Mononuclear cell (primary cell): ENCODE data around the gene LACTBL1. TPM values are rescaled to one million over a fixed set of nuclear protein-coding genes. Genes with fewer than 3 reads are reported as not detected.
"Not testable (repeated sequence)": the region's sequence is repeated elsewhere in the genome, so short reads cannot be mapped to it uniquely, and the experiment has no call there.

ENCODE experiments used
- H3K27me3 ChIP-seq: 2 replicates; pipeline ENCODE4 v1.6.0; 2011; ENCODE audit warnings: low read length, control low read depth; ENCODE audit not compliant: insufficient read depth
- H3K4me1 ChIP-seq: 2 replicates; pipeline ENCODE4 v1.5.1; 2011; ENCODE audit warnings: mild to moderate bottlenecking, low read length, control low read depth; ENCODE audit not compliant: insufficient read depth
- H3K4me3 ChIP-seq: 2 replicates; pipeline ENCODE4 v1.5.1; 2011; ENCODE audit warnings: mild to moderate bottlenecking, low read length, moderate library complexity
- H3K9me3 ChIP-seq: 2 replicates; pipeline ENCODE4 v1.5.1; 2011; ENCODE audit warnings: low read depth, mild to moderate bottlenecking, control low read depth, low read length
- total RNA-seq: library from RNA; depleted of rRNA; stranded (reverse); fragments of >200 nt; gene quantifications from one replicate; pipeline ENCODE4 v1.2.3, GENCODE V29; 2012

LACTBL1 gene
- total RNA-seq, 1 donor = not detected

GRCh38 chr1:22963044-22963677 lies 9.5 kb downstream of the LACTBL1 start:
- H3K9me3 ChIP-seq = no peaks in the 10 kb centered on the region
- no peak overlapping the region for H3K4me3 ChIP-seq
- peaks cover 6% of the 10 kb centered on the region for H3K27me3 ChIP-seq
- no peaks in the 10 kb centered on the region for H3K4me1 ChIP-seq

GRCh38 chr1:22962558-22962957 lies 10.1 kb downstream of the LACTBL1 start:
- Histone ChIP-seq H3K27me3 (no peaks in the 10 kb centered on the region), H3K9me3 (no peaks in the 10 kb centered on the region), H3K4me1 (no peaks in the 10 kb centered on the region), H3K4me3 (no peak overlapping the region)

GRCh38 chr1:22959545-22960360 lies 12.9 kb downstream of the LACTBL1 start:
- Histone ChIP-seq H3K4me1 (no peaks in the 10 kb centered on the region), H3K27me3 (no peaks in the 10 kb centered on the region), H3K4me3 (no peak overlapping the region), H3K9me3 (no peaks in the 10 kb centered on the region)

DNA sequence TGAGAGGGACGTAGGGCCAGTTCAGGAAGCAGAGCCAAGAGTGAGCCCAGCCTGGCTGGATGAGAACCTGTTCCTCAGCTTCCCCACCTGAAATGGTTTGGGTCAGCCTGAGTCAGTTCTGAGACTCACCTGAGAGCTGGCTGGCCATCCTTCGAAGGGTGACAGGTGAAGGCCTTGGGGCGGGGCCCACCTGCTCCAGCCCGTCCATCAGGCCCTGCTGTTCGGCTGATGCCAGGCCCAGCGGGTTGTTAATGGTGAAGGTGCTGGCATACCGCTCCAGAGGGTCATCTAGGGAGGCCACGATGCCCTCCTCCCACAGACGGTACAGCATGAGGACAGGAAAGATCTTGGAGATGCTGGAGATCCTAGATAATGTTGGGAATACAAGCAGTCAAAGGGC lies 14.1 kb downstream of the LACTBL1 start:
- H3K4me3 ChIP-seq = no peak overlapping the region
- no peaks in the 10 kb centered on the region for H3K4me1 ChIP-seq
- no peaks in the 10 kb centered on the region for H3K9me3 ChIP-seq
- peaks cover 5% of the 10 kb centered on the region for H3K27me3 ChIP-seq

GRCh38 chr1:22957066-22957465 lies 15.6 kb downstream of the LACTBL1 start:
- Histone ChIP-seq H3K4me3 (no peak overlapping the region), H3K9me3 (no peaks in the 10 kb centered on the region), H3K4me1 (no peaks in the 10 kb centered on the region), H3K27me3 (peaks cover 10% of the 10 kb centered on the region)

- no peak overlapping the region for H3K4me3 ChIP-seq
- peaks cover 13% of the 10 kb centered on the region for H3K27me3 ChIP-seq
- H3K4me1 ChIP-seq = no peaks in the 10 kb centered on the region
- H3K9me3 ChIP-seq = no peaks in the 10 kb centered on the region
Measured at GRCh38 chr1:22955146-22955545, 17.5 kb downstream of the LACTBL1 start.

- Histone ChIP-seq H3K27me3 (peaks cover 13% of the 10 kb centered on the region), H3K9me3 (no peaks in the 10 kb centered on the region), H3K4me3 (no peak overlapping the region), H3K4me1 (no peaks in the 10 kb centered on the region)
Measured at GRCh38 chr1:22953740-22954141, 18.9 kb downstream of the LACTBL1 start.

GRCh38 chr1:22953057-22953739 lies 19.5 kb downstream of the LACTBL1 start:
- no peaks in the 10 kb centered on the region for H3K9me3 ChIP-seq
- no peak overlapping the region for H3K4me3 ChIP-seq
- peaks cover 13% of the 10 kb centered on the region for H3K27me3 ChIP-seq

GRCh38 chr1:22952694-22953056 lies 20.0 kb downstream of the LACTBL1 start:
- no peaks in the 10 kb centered on the region for H3K9me3 ChIP-seq
- H3K27me3 ChIP-seq = peaks cover 13% of the 10 kb centered on the region
- H3K4me1 ChIP-seq = no peaks in the 10 kb centered on the region
- no peak overlapping the region for H3K4me3 ChIP-seq

More at GRCh38 chr1:22953057-22953739, 19.5 kb downstream of the LACTBL1 start:
- no peaks in the 10 kb centered on the region for H3K4me1 ChIP-seq

- H3K4me1 ChIP-seq = no peaks in the 10 kb centered on the region
- no peak overlapping the region for H3K4me3 ChIP-seq
- peaks cover 17% of the 10 kb centered on the region for H3K27me3 ChIP-seq
- H3K9me3 ChIP-seq = no peaks in the 10 kb centered on the region
Measured at GRCh38 chr1:22951796-22952195, 20.9 kb downstream of the LACTBL1 start.

GRCh38 chr1:22949822-22950331 lies 22.8 kb downstream of the LACTBL1 start:
- H3K4me3 ChIP-seq = no peak overlapping the region
- no peaks in the 10 kb centered on the region for H3K4me1 ChIP-seq
- H3K9me3 ChIP-seq = no peaks in the 10 kb centered on the region
- H3K27me3 ChIP-seq = peaks cover 17% of the 10 kb centered on the region

DNA sequence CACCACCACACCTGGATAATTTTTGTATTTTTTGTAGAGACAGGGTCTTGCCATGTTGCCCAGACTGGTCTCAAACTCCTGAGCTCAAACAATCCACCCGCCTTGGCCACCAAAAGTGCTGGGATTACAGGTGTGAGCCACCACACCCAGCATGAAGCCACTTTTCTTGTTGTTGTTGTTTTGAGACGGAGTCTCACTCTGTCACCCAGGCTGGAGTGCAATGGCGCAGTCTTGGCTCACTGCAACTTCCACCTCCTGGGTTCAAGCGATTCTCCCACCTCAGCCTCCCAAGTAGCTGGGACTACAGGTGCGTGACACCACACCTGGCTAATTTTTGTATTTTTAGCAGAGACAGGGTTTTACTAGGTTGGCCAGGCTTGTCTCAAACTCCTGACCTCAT lies 27.5 kb downstream of the LACTBL1 start:
- not testable (repeated sequence) for H3K27me3 ChIP-seq, H3K9me3 ChIP-seq, H3K4me3 ChIP-seq, H3K4me1 ChIP-seq

DNA sequence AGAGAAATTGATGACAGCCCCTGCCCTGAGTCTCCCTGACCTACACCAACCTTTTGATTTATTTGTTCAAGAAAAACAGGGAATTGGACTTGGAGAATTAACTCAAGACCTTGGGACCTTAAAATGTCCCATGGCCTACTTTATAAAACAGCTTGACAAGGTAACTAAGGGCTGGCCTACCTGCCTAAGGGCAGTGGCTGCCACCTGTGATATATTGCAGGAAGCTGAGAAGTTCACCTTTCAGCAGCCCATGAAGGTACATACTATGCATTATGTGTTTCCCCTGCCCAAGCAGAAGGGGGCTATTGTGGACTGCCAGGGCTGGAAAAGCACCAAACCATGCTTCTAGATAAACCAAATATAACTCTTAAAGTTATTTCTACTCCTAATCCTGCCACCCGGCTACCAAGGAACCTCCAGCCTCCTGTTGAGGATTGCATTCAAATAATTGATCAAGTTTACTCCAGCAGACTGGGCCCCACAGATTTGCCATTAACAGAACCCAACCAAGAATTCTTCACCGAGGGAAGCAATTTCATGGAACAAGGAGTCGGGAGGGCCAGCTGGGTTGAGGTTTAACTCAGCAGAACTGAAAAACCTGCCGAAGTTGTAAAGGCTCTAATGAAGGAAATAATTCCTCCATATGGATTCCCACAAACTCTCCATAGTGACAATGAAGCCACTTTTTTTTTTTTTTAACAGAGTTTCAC lies 28.2 kb downstream of the LACTBL1 start:
- H3K27me3 ChIP-seq = peaks cover 4% of the 10 kb centered on the region
- H3K4me1 ChIP-seq = no peaks in the 10 kb centered on the region
- no peak overlapping the region for H3K4me3 ChIP-seq
- peaks cover 10% of the 10 kb centered on the region for H3K9me3 ChIP-seq

DNA sequence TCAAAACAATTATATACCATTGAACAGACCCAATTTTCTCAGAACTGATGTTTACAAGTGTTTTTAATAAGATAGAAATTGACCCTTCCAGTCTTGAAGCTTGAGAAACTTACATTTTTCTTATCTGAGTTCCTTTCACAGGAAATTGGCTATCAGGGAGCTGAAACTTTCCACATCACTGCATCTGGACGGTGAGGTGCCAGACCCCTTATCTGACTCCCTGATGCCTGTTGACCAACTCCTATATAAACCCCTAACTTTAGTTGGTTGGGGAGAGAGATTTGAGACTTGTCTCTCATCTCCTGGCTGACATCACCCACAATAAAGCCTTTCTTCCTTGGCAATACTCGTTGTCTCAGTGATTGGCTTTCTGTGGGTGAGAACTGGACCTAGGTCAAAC lies 31.4 kb downstream of the LACTBL1 start:
- H3K9me3 ChIP-seq = peaks cover 10% of the 10 kb centered on the region
- H3K4me1 ChIP-seq = no peaks in the 10 kb centered on the region
- no peaks in the 10 kb centered on the region for H3K27me3 ChIP-seq

DNA sequence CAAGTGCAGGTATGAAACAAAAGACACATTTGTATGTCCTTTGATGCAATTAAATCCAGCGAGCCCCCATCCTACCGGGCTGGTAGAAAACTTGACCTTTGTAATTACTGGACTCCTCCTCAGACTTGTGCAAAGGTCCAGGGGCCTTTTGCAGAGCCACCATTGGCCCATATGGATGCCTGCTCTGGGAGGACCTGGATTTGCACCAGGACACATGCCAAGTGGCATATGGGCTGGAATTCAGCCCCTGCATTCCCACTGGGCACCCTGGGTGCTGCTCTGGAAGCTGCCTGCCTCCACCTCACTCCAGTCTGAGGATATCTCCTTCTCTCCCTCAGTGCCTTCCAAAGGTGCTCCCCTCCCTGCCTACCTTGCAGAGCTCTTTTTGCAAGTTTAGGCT lies 36.0 kb downstream of the LACTBL1 start:
- peaks cover 10% of the 10 kb centered on the region for H3K9me3 ChIP-seq
- H3K4me1 ChIP-seq = no peaks in the 10 kb centered on the region
- H3K27me3 ChIP-seq = no peaks in the 10 kb centered on the region
- no peak overlapping the region for H3K4me3 ChIP-seq

More for the DNA sequence above, 31.4 kb downstream of the LACTBL1 start:
- no peak overlapping the region for H3K4me3 ChIP-seq
